Measurements from ENCODE around the gene NDEL1.

GRCh38 chr17:8467527-8467926 lies 31.8 kb downstream of the NDEL1 start:
- TF ChIP-seq CTCF (IDR thresholded peaks at IDR 0.05), result no peak
- TF ChIP-seq POLR2A (IDR thresholded peaks at IDR 0.05), result no peak
